Endothelial cell (in vitro differentiated cells): ENCODE measurements around the gene SEPTIN8. TPM values are rescaled to one million over a fixed set of nuclear protein-coding genes. Genes with fewer than 3 reads are reported as not detected.

ENCODE experiments used
- DNase-seq: peaks from one replicate; pipeline ENCODE4 v3.0.0; 2021; ENCODE audit warnings: low spot score
- H3K27ac Mint-ChIP-seq: one replicate; pipeline ENCODE4 v1.8.0; 2021; ENCODE audit warnings: mixed read lengths, inconsistent platforms; ENCODE audit not compliant: unreplicated experiment
- H3K27me3 Mint-ChIP-seq: one replicate; pipeline ENCODE4 v1.8.0; 2021; ENCODE audit warnings: mild to moderate bottlenecking, moderate library complexity, mixed read lengths, inconsistent platforms; ENCODE audit not compliant: unreplicated experiment
- H3K36me3 Mint-ChIP-seq: one replicate; pipeline ENCODE4 v1.8.0; 2021; ENCODE audit warnings: mild to moderate bottlenecking, low read depth, mixed read lengths, inconsistent platforms; ENCODE audit not compliant: unreplicated experiment
- H3K4me1 Mint-ChIP-seq: one replicate; pipeline ENCODE4 v1.8.0; 2021; ENCODE audit warnings: mild to moderate bottlenecking, mixed read lengths, inconsistent platforms; ENCODE audit not compliant: unreplicated experiment
- H3K4me3 Mint-ChIP-seq: one replicate; pipeline ENCODE4 v1.8.0; 2021; ENCODE audit warnings: mild to moderate bottlenecking, mixed read lengths, inconsistent platforms; ENCODE audit not compliant: unreplicated experiment
- H3K9me3 Mint-ChIP-seq: one replicate; pipeline ENCODE4 v1.8.0; 2021; ENCODE audit warnings: mixed read lengths, inconsistent platforms; ENCODE audit not compliant: unreplicated experiment
- total RNA-seq: library from RNA; stranded (reverse); fragmentation: NEBNext Ultra II Directional; extraction: Animal tissue kit (Norgen Biotek cat#: 25700); gene quantifications from one replicate; pipeline ENCODE4 v1.2.1, GENCODE V29; 2021; ENCODE audit not compliant: unreplicated experiment
- TF ChIP-seq, protein P1 (sequence below): fragments of 200-600 bp; sonication (generic); IDR thresholded peaks from one replicate; pipeline ENCODE4 v1.5.0; 2021; ENCODE audit warnings: antibody characterized with exemption; ENCODE audit not compliant: unreplicated experiment

Gene SEPTIN8
- total RNA-seq, 1 donor from 2014 or later = 22.8 TPM

DNA sequence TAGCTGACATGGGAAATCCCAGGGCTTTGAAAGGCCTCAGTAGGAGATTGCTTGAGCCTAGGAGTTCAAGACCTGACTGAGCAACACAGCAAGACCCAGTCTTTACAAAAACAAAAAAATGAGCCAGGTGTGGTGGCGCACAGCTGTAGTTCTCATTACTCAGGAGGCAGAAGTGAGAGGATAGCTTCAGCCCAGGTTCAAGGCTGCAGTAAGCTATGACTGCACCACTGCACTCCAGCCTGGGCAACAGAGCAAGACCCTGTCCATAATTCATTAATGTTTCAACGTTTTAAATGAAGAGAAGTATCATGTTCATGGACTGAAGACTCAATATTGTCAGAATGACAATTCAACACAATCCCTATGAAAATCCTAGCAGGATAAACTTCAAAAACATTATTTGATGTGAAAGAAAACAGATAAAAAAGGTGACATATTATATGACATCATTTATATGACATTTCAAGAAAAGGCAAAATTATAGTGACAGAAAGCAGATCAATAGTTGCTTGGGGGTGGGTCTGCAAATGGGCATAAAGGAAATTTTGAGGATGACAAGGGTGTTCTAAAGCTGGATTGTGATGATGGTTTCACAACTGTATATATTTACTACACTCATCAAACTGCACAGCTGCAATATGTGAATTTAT, 43.4 kb downstream of the SEPTIN8 start:
- DNase-seq = no peak
- TF ChIP-seq, protein P1, sequence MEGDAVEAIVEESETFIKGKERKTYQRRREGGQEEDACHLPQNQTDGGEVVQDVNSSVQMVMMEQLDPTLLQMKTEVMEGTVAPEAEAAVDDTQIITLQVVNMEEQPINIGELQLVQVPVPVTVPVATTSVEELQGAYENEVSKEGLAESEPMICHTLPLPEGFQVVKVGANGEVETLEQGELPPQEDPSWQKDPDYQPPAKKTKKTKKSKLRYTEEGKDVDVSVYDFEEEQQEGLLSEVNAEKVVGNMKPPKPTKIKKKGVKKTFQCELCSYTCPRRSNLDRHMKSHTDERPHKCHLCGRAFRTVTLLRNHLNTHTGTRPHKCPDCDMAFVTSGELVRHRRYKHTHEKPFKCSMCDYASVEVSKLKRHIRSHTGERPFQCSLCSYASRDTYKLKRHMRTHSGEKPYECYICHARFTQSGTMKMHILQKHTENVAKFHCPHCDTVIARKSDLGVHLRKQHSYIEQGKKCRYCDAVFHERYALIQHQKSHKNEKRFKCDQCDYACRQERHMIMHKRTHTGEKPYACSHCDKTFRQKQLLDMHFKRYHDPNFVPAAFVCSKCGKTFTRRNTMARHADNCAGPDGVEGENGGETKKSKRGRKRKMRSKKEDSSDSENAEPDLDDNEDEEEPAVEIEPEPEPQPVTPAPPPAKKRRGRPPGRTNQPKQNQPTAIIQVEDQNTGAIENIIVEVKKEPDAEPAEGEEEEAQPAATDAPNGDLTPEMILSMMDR = no peak
- no peaks in the 10 kb centered on the region for H3K36me3 Mint-ChIP-seq

DNA sequence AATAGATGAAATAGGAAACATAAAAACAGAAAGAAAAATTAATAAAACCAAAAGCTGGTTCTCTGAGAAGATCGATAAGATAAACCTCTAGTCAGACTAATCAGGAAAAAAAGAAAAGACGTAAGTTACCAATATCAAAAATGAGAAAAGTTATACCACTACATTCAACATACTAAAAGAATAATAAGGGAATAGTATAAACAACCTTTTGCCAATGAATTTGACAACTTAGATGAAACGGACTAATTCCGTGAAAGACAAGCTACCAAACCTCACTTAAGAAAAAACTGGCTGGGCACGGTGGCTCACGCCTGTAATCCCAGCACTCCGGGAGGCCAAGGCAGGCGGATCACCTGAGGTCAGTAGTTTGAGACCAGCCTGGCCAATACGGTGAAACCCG, 47.1 kb downstream of the SEPTIN8 start:
- peaks cover under 1% of the 10 kb centered on the region for H3K27me3 Mint-ChIP-seq

More for the DNA sequence above, 43.4 kb downstream of the SEPTIN8 start:
- Mint-ChIP-seq H3K27me3 (peaks cover 4% of the 10 kb centered on the region), H3K9me3 (no peaks in the 10 kb centered on the region), H3K4me3 (no peak overlapping the region), H3K4me1 (peaks cover 8% of the 10 kb centered on the region), H3K27ac (no peak overlapping the region)

GRCh38 chr5:132725745-132726144, 51.3 kb downstream of the SEPTIN8 start:
- H3K9me3 Mint-ChIP-seq = no peaks in the 10 kb centered on the region
- H3K4me1 Mint-ChIP-seq = peaks cover 4% of the 10 kb centered on the region
- H3K36me3 Mint-ChIP-seq = peaks cover 7% of the 10 kb centered on the region
- no peak for DNase-seq
- no peak overlapping the region for H3K27ac Mint-ChIP-seq
- H3K27me3 Mint-ChIP-seq = no peaks in the 10 kb centered on the region
- TF ChIP-seq, protein P1 = no peak
- H3K4me3 Mint-ChIP-seq = no peak overlapping the region

More for the DNA sequence above, 47.1 kb downstream of the SEPTIN8 start:
- Mint-ChIP-seq H3K36me3 (no peaks in the 10 kb centered on the region), H3K9me3 (no peaks in the 10 kb centered on the region), H3K4me1 (no peaks in the 10 kb centered on the region), H3K27ac (no peak overlapping the region), H3K4me3 (no peak overlapping the region)
- TF ChIP-seq, protein P1 = no peak
- no peak for DNase-seq

DNA sequence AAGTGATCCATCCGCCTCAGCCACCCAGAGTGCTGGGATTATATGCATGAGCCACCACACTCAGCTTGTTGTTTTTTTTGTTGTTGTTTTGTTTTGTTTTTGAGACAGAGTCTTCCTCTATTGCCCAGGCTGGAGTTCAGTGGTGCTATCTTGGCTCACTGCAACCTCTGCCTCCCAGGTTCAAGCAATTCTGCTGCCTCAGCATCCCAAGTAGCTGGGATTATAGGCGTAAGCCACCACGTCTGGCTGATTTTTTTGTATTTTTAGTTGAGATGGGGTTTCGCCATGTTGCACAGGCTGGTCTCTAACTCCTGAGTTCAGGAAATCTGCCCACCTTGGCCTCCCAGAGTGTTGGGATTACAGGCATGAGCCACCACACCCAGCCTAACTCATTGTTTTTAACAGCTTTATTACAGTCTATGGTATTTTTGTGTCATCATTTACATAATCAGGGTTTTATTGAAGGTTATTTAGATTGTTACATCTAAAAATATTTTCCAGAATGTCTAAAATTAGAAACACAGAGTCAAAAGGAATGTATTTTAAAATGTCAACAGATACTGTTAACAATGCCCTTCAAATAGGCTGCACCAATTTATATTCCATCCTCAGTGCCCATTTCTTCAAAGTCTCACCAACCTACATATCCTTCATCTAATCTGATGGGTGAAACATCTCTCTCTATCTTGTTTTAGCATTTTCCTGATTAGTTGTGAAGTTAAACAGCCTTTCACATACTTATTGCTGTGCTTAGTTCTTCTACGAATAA, 58.3 kb downstream of the SEPTIN8 start:
- no peak for DNase-seq
- no peaks in the 10 kb centered on the region for H3K9me3 Mint-ChIP-seq
- H3K4me3 Mint-ChIP-seq = no peak overlapping the region
- peaks cover 5% of the 10 kb centered on the region for H3K36me3 Mint-ChIP-seq
- TF ChIP-seq, protein P1 = no peak
- H3K4me1 Mint-ChIP-seq = peaks cover 4% of the 10 kb centered on the region
- H3K27me3 Mint-ChIP-seq = no peaks in the 10 kb centered on the region
- no peak overlapping the region for H3K27ac Mint-ChIP-seq
